ENCODE results near the gene ASPSCR1.

Gene ASPSCR1

GRCh38 chr17:82001571-82002056 is 24.2 kb downstream of the ASPSCR1 start:
- no peak for DNase-seq

GRCh38 chr17:82003411-82004381 is 26.3 kb downstream of the ASPSCR1 start:
- DNase-seq = no peak

- DNase-seq = no peak
Measured at GRCh38 chr17:82004517-82005455, 27.4 kb downstream of the ASPSCR1 start.

DNA sequence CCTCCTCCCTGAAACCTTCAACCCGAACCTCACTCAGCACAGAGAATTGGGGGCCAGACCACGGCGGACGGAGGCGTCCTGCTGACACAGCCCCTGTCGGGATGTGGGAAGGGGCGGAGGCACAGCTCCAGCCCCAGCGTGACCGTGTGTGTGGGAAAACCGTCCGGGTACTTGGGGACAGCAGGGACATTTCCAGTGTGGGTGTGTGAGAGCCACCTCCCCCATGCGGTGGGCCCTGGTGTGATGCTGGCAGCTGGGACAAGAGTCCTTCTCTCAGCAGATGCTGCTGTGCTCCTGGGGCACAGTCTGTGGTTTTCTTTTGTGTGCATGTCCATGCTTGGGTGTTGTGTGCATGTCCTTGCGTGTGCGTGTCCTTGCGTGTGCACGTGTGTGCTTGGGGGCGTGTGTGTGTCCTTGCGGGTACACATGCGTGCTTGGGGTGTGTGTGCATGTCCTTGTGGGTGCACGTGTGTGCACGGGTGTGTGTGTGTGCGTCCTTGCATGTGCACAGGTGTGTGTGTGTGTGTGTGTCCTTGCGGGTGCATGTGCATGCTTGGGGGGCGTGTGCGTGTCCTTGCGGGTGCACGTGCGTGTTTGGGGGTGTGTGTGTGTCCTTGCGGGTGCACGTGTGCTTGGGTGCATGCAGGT is 28.4 kb downstream of the ASPSCR1 start:
- DNase-seq = no peak

DNA sequence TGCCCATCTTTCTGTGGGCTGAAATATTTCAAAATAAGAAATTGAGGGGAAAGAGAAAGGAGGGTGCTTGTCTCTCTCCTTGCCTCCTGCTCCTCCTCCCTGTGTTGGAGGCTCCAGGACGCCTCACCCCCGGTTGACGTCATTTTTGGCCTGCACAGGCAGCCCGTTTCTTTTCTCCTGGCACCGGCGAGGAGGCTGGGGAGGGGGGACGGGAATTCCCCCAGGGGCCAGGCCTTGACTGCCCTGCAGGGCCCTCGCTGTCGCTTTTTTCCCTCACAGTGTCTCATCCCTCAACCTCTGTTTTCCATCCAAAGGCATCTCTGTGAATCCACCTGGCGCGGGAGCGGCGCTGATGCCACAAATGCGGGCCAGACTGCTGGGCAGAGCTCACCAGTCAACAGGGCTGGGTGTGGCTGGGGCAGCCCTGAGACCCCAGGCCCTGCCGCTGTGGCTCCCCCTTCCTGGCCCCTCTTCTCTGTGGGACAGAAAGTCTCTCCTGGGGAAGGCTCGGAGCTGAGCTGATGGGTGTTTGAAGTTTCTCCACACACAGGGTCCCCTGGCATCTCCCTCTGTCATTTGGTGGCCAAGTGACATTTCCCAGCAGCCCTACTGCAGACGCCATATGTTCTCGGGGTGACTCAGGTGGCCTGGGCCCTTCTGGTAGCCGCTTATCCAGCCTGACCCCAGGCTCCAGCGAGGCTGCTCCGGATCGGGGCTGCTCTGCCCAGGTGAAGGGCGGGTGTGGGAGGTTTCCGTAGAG is 29.2 kb downstream of the ASPSCR1 start:
- no peak for DNase-seq

GRCh38 chr17:82007228-82007494 is 29.7 kb downstream of the ASPSCR1 start:
- DNase-seq = no peak

- no peak for DNase-seq
Measured at GRCh38 chr17:82007495-82008257, 30.2 kb downstream of the ASPSCR1 start.

GRCh38 chr17:82008258-82008940 is 31.0 kb downstream of the ASPSCR1 start:
- no peak for DNase-seq

DNA sequence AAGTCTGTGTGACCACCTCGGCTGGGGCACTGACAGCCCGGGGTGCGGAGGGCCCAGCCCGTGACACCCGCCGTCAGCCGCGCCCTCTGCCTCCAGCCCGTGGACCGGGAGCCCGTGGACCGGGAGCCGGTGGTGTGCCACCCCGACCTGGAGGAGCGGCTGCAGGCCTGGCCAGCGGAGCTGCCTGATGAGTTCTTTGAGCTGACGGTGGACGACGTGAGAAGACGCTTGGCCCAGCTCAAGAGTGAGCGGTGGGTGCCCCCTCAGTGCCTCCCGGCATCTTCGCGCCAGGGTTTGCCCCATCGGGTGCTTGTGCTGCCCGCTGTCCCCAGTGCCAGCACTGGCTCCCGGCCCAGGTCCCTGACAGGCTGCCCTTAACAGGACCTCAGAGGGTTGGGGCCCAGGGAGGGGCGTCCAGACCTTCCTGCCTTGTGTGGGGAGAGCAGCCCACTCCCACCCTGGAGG is 31.5 kb downstream of the ASPSCR1 start:
- no peak for DNase-seq

GRCh38 chr17:82009413-82009812 is 32.0 kb downstream of the ASPSCR1 start:
- no peak for DNase-seq

DNA sequence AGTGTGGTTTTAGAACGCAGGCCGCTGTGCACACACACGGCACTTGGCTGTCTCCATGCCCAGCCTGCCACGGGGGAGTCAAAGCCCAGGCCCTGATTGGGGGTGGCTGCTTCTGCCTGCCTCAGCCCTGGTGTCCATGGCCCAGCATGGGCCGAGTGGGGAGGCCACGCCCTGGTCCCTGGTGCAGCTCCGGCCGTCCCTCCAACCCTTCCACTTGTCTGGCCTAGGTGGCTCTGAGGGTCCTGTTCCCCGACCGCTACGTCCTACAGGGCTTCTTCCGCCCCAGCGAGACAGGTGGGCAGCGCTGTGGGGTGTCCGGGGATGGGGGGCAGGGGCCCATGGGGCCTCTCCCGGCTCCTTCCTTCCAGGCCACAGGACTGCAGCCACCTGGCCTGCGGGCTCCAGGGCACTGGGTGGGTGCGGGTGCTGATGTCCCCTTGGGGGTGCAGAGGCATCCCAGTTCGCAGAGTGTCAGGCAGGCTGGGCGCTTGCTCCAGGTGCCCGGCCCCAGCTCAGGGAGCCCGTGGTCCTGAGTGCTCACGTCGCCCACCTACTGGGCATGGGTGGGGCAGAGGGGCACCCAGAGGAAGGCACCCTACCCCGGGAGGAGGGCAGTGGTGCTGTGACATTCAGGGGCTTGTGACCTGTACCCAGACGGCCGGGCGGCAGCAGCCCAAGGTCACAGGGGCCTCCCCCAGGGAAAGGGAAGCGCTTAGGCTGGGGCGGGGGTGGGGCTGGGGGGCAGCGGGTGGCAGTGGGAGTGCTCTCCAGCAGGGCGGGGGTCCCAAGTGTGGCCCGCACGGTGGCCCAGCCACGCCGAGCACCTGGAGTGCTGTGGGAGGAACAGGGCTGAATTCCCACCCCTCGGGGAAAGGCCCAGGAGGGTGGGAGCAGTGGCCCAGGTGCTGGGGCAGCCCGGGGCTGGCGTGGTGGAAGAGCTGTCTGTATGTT is 33.4 kb downstream of the ASPSCR1 start:
- no peak for DNase-seq

DNA sequence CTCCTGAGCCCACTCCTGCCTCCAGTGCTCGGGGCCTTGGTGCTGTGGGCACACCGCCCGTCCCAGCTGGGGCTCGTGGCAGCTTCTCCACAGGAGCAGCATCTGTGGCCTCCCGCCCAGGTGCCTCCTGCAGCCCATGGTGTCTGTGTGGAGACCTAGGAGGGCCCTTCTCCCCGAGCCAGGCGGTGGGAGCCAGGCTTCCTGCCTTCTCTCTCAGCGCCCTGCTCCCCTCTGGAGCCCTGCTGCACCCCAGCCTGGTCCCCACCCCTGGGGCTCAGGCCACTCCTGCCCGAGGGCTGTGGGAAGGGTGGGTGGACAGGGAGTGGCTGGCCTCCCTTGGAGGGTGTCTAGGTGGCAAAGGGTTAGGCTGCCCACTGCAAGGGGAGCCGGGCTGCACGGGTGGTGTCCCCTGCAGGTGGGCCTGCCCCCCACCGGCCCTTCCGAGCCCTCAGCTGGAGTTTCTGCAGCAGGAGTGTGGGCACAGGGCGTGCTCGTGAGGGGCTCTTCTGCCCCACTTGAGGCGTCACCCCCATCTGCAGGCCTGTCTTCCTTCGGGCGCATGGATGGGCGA is 34.3 kb downstream of the ASPSCR1 start:
- no peak for DNase-seq

DNA sequence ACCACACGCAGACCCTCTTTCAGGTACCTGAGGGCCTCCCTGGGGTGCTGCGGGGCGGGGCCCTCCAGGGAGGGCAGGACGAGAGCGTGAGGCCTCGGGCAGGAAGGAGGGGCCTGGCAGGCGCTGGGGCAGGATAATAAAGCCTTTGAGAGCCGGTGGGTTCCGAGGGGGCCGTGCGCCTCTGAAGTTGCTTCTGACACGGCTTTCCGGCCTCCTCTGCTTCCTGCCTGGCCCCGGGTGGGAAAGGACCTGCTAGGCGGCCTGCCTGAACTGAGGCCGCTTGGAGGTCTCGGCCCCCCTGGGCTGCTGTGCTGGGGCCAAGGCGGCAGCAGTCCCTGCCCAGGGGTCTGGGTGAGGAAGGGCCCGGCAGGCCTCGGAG is 34.8 kb downstream of the ASPSCR1 start:
- DNase-seq = no peak

- DNase-seq = no peak
Measured at GRCh38 chr17:82012640-82013295, 35.3 kb downstream of the ASPSCR1 start.

DNA sequence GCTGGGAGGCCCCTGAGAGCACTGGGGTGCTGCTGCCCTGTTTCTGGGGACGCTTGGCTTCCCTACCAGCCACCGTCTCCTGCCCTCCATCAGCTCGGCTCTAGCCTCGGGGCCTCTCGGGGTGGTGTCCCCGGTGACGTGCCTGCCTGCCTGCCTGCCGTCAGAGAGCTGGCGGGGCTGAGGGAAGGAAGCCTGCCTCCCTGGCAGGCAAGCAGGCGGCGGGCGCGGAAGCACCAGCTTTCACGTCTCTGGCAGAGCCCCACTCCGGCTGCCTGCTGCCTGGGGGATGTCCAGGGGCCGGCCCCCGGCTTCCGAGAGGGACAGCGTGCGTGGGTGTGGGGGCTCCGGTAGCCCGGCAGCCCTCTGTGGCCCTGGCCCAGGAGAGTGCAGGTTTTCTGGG is 35.9 kb downstream of the ASPSCR1 start:
- no peak for DNase-seq

GRCh38 chr17:82013772-82014321 is 36.4 kb downstream of the ASPSCR1 start:
- DNase-seq = no peak

GRCh38 chr17:82014432-82014831 is 37.0 kb downstream of the ASPSCR1 start:
- no peak for DNase-seq

DNA sequence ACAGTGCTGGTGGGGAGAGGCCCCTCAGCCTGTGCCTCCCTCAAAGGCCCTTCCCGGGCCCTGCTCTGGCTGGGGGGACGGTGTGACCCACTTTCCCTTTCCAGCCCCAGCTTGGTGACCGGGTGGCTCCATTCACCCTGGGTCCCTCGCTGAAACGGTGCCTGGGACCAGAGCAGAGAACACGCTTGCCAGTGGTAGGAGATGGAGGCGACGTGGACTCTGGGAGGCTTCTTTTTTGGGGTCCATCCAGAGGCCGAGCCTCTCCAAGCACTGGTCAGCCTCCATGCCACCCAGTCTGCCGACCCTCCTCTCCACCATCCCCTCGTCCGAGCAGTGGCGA is 37.5 kb downstream of the ASPSCR1 start:
- DNase-seq = no peak
